Keratinocyte (primary cell): ENCODE measurements around the gene ANGPTL2. TPM values are rescaled to one million over a fixed set of nuclear protein-coding genes. Genes with fewer than 3 reads are reported as not detected.

Experiments used
- DNase-seq: peaks from one replicate; pipeline ENCODE4 v3.0.0-alpha.2; 2011; ENCODE audit warnings: low read depth, missing footprints, low spot score
- FAIRE-seq: peaks from 2 replicates; lab custom pipeline; 2011; peaks lifted over from hg19 to GRCh38; lab: Jason Lieb, UNC
- H2AFZ ChIP-seq: 2 replicates; pipeline ENCODE4 v1.6.0; 2012; ENCODE audit warnings: low read length, control low read depth, inconsistent platforms; ENCODE audit not compliant: control insufficient read depth
- H3K27ac ChIP-seq: 2 replicates; pipeline ENCODE4 v1.5.1; 2011; ENCODE audit warnings: low read length; ENCODE audit not compliant: control insufficient read depth, insufficient read depth
- H3K27me3 ChIP-seq: 3 replicates; pipeline ENCODE4 v1.6.0; 2011; ENCODE audit warnings: low read length; ENCODE audit not compliant: control insufficient read depth, insufficient read depth; ENCODE audit errors: extremely low read depth
- H3K36me3 ChIP-seq, 2 experiments: 2 replicates in 1 of 2; 3 replicates in 1 of 2; pipeline ENCODE4 v1.5.1; 2011; ENCODE audit warnings: low read length in 2 of 2, mild to moderate bottlenecking in 1 of 2; ENCODE audit not compliant: control insufficient read depth in 2 of 2, insufficient read depth in 2 of 2; ENCODE audit errors: extremely low read depth in 1 of 2
- H3K4me1 ChIP-seq: 3 replicates; pipeline ENCODE4 v1.5.1; 2011; ENCODE audit warnings: low read length; ENCODE audit not compliant: control insufficient read depth, insufficient read depth; ENCODE audit errors: extremely low read depth
- H3K4me2 ChIP-seq: 3 replicates; pipeline ENCODE4 v1.6.0; 2011; ENCODE audit warnings: low read depth, low read length; ENCODE audit not compliant: control insufficient read depth, insufficient read depth; ENCODE audit errors: extremely low read depth
- H3K4me3 ChIP-seq, 3 experiments: fragments of 200-600 bp in 1 of 3; sonication (generic) in 1 of 3; 2 replicates in 2 of 3; 3 replicates in 1 of 3; pipeline ENCODE4 v1.5.1; 2011 to 2016; ENCODE audit warnings: low read length in 3 of 3, mild to moderate bottlenecking in 3 of 3, control low read depth in 2 of 3, inconsistent platforms in 1 of 3, low read depth in 1 of 3, mixed read lengths in 1 of 3, mixed run types in 1 of 3, moderate library complexity in 1 of 3; ENCODE audit not compliant: control insufficient read depth in 2 of 3, insufficient read depth in 2 of 3; ENCODE audit errors: extremely low read depth in 1 of 3
- H3K79me2 ChIP-seq: 2 replicates; pipeline ENCODE4 v1.6.0; 2012; ENCODE audit warnings: low read length; ENCODE audit not compliant: control insufficient read depth, insufficient read depth
- H3K9ac ChIP-seq: 3 replicates; pipeline ENCODE4 v1.6.0; 2011; ENCODE audit warnings: low read length; ENCODE audit not compliant: control insufficient read depth, insufficient read depth; ENCODE audit errors: extremely low read depth
- H3K9me1 ChIP-seq: 3 replicates; pipeline ENCODE4 v1.6.0; 2011; ENCODE audit warnings: low read length; ENCODE audit not compliant: control insufficient read depth, insufficient read depth; ENCODE audit errors: extremely low read depth
- H3K9me3 ChIP-seq: 2 replicates; pipeline ENCODE4 v1.5.1; 2012; ENCODE audit warnings: low read depth, low read length; ENCODE audit not compliant: control insufficient read depth
- H4K20me1 ChIP-seq: 3 replicates; pipeline ENCODE4 v1.6.0; 2011; ENCODE audit warnings: low read length; ENCODE audit not compliant: control insufficient read depth, insufficient read depth; ENCODE audit errors: extremely low read depth
- CTCF ChIP-seq, 3 experiments: IDR thresholded peaks in 1 of 3; conservative IDR thresholded peaks in 1 of 3; optimal IDR thresholded peaks in 1 of 3; 2 replicates in 2 of 3; 3 replicates in 1 of 3; pipeline versions ENCODE3 to v1.5.1; 2011; ENCODE audit warnings: low read length in 3 of 3, mild to moderate bottlenecking in 3 of 3, moderate library complexity in 2 of 3, control low read depth in 1 of 3, inconsistent platforms in 1 of 3; ENCODE audit not compliant: insufficient read depth in 2 of 3; ENCODE audit errors: extremely low read depth in 1 of 3
- EZH2 ChIP-seq: IDR thresholded peaks from one replicate; pipeline ENCODE4 v1.6.1; 2012; ENCODE audit warnings: inconsistent platforms, mild to moderate bottlenecking, low read length, moderate library complexity
- dilution Hi-C: fragments of 300-500 bp; cut with MboI; formaldehyde crosslinking; loops from one replicate; pipeline ENCODE4 v1.7.0; 2020; ENCODE audit warnings: low sequenced_read_pairs; ENCODE audit not compliant: extremely low pct_ligation_motif_present
- polyA plus RNA-seq, 5 experiments: library from polyadenylated mRNA; depleted of rRNA in 3 of 5; stranded (reverse) in 3 of 5; stranded (forward) in 1 of 5; unstranded in 1 of 5; fragments of >200 nt; gene quantifications; 1 replicate in 1 of 5; 2 replicates in 3 of 5; 3 replicates in 1 of 5; pipeline versions ENCODE4 v1.2.1 to v1.2.3, GENCODE V29; 2011 to 2012; ENCODE audit warnings: missing spikeins in 2 of 5, low read depth in 1 of 5, low replicate concordance in 1 of 5

Gene ANGPTL2
- polyA plus RNA-seq, 1 donor (not counting 4 experiments of a cell fraction or from before 2014, with no cell fraction given), result 0.18 TPM

- no peak for TF ChIP-seq EZH2
- no peak for TF ChIP-seq CTCF (optimal IDR thresholded peaks at IDR 0.05 in 1 of 3, IDR thresholded peaks at IDR 0.05 in 1 of 3, conservative IDR thresholded peaks at IDR 0.05 in 1 of 3; ENCODE audit: extremely low read depth in 1 of 3, insufficient read depth in 2 of 3, low read length in 3 of 3)
- no peak for DNase-seq
- Histone ChIP-seq H3K36me3 (no peaks in the 10 kb centered on the region), H3K9me1 (no peaks in the 10 kb centered on the region), H3K4me3 (no peak overlapping the region), H3K4me1 (no peaks in the 10 kb centered on the region), H2AFZ (no peak overlapping the region), H4K20me1 (no peaks in the 10 kb centered on the region), H3K27me3 (no peaks in the 10 kb centered on the region), H3K27ac (no peak overlapping the region), H3K9me3 (no peaks in the 10 kb centered on the region), H3K4me2 (no peak overlapping the region), H3K9ac (no peak overlapping the region), H3K79me2 (no peaks in the 10 kb centered on the region)
- dilution Hi-C loops, result no loop called here
- FAIRE-seq, result no peak
Observed at GRCh38 chr9:127079446-127080140, 42.8 kb downstream of the ANGPTL2 start.

GRCh38 chr9:127078988-127079387, 43.4 kb downstream of the ANGPTL2 start:
- Histone ChIP-seq H3K9ac (no peak overlapping the region), H3K4me3 (no peak overlapping the region), H3K4me2 (no peak overlapping the region), H3K79me2 (no peaks in the 10 kb centered on the region), H3K9me1 (no peaks in the 10 kb centered on the region), H3K4me1 (no peaks in the 10 kb centered on the region), H3K27me3 (no peaks in the 10 kb centered on the region), H3K9me3 (no peaks in the 10 kb centered on the region), H3K36me3 (no peaks in the 10 kb centered on the region), H2AFZ (no peak overlapping the region), H3K27ac (no peak overlapping the region), H4K20me1 (no peaks in the 10 kb centered on the region)
- DNase-seq, result no peak
- dilution Hi-C loops, result no loop called here
- no peak for FAIRE-seq
- TF ChIP-seq EZH2, result no peak
- TF ChIP-seq CTCF (optimal IDR thresholded peaks at IDR 0.05 in 1 of 3, IDR thresholded peaks at IDR 0.05 in 1 of 3, conservative IDR thresholded peaks at IDR 0.05 in 1 of 3; ENCODE audit: extremely low read depth in 1 of 3, insufficient read depth in 2 of 3, low read length in 3 of 3), result no peak
